MV-4-11 (cell line): ENCODE measurements around the gene MRNIP.

Source experiments
- DNase-seq: peaks from one replicate; lab custom pipeline; 2025; lab: John Stamatoyannopoulos, UW

MRNIP gene

GRCh38 chr5:179887802-179888201 lies 29.2 kb upstream of the MRNIP start:
- DNase-seq = no peak

DNA sequence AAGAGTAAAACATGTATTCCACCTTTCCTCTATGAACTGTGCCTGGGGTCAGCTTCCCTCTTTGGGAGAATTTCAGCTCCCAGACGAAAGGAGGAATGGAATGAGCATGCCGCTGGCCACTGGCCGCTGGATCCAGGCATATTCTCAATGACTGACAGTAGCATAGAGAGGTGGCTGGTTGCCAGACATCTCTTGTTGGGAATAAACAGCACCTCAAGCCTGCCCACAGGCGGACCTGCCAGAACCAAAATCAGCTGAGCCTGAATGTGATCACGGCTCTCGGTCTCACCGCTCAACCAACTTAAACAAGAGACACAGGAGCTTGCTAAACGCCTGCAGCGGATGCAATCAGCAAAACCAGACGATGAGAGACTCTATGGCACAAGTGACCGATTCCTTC lies 28.5 kb upstream of the MRNIP start:
- no peak for DNase-seq

DNA sequence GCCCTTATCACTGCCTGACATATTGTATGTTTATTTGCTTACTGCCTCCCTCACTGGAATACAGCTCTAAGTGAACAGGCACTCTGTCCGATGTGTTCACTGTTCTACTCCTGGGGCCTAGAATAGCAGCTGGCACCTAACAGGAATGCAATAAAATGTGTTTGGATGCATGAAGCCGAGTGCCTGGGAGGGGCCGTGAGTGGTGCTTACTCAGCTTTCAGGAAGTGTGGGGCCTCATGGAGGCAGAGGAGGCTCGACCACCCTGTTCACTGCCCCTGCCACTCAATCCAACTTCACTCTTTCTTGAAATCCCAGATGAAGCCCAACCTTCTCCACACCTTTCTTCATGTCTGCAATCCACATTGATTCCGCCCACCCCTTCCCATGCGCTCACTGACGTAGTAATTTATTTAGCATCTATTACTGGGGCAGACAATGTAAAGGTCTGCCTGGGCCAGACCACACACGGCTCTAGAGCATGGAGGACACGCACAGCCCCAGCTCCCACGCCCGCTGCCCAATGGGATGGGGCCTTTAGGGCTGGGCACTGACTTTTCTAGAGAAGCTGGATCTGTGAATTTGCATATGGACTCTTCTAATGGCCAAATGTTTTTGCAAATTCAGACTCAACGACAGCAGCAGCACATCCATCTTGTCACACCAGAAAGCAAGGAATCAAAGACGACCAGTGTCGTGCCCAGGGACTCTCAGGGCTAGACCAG lies 27.7 kb upstream of the MRNIP start:
- no peak for DNase-seq

GRCh38 chr5:179885491-179886090 lies 27.0 kb upstream of the MRNIP start:
- DNase-seq = no peak

- DNase-seq = no peak
Measured at GRCh38 chr5:179883163-179883562, 24.5 kb upstream of the MRNIP start.

- no peak for DNase-seq
Measured at GRCh38 chr5:179882338-179882737, 23.7 kb upstream of the MRNIP start.

DNA sequence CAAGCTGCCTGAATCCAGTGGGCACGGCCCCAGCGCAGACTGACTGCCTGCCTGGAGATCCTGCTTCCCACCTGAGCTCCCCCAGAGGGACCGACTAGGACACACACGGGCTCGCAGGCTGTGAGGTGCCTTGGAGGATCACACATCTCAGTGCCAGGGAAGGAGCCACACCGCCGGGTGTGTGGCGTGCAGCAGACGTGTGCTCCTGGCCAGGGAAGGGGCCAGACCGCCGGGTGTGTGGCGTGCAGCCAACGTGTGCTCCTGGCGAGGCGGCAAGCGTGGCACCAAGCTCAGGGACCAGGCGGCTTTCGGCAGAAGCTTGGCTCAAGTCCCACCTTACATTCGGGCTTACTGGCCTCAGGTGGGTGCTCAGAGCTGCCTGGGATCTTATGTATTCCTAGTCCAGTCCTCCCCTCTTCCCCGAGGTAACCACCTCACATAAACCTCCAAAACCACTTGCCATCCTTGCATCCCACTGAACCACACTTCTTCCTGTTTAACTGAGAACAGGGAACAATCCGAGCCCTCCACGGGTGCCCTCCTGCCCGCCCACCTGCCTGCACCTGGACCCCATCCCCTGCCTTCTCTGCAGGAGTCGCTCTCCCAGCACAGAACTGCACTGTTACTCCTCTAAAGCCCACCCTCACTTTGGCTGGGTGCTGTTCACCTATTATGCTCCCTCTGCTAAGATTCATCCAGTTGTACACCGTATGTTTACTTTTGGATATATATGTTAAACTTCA lies 22.4 kb upstream of the MRNIP start:
- DNase-seq = no peak

DNA sequence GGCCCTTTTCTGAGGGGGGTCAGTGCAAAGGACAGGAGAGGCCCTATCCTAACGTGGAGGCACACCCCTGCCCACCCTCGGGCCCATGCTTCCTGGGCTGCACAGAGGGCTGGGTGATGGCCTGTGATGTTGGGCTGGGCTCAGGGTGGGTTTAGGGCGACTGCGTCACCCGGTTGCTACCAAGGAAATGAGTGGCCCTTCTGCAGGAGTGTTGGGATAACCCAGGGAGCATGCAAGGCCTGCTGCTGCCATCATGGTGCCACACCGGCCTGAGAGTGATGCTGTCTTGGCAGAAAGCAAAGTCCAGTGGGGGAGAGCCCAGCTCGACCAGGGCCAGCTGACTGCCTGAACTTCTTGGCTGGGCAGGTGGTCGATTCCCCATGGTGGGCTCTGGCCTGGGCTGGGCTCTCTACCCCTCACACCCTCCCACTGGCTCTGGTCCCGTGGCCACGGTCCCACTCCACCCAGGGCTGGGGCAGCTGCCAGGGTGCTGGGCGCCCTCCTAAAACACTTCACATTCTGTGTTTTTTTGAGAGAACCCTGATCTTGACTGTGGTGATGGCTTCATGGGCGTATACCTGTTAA lies 21.5 kb upstream of the MRNIP start:
- no peak for DNase-seq

DNA sequence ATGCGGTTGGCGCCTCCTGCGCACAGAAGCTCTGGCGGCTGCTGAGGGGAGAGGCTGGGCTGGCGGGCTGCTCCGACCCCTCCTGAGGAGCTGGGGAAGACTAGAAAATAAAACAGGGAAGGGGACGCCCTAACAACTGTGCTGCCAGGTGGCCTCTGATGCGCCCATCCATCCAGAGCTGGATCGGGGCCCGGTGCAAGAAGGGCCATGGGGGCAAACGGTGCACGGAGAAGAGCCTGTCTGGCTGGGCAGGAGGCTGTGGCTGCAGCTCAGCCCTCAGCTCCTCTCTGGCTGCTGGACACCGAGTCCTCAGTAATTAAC lies 21.0 kb upstream of the MRNIP start:
- no peak for DNase-seq

DNA sequence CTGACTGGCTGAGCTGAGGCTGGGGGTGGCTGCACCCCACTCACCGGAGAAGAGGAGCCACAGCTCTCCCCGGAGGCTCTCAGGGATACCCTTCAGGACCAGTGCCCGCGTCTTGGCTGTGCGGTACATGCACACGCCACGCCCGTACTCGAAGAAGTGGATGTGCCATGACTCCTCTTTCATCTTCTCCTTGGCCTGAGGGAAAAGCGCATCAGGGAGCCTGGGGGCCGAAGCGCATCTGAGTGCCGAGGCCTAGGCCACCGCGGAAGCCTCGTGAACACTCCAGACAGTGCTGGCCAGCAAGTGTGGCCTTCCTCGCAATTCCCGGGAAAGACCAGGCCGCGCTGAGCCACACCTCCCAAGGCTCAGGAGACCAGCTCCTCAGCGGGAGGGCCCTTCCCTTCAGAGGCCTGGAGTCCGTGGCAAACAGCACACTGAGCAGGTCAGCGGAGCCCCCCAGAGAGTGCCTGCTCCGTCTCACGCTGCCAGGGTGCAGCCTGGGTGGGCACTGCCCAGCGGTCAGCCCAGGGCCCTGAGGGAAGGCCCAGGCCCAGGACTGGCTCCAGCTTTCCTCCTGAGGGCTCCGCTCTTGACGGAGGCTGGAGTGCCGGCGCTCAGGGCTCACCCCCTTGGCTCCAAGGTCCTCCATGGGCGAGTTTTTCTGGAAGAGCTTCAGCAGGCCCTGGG lies 20.5 kb upstream of the MRNIP start:
- DNase-seq = no peak

DNA sequence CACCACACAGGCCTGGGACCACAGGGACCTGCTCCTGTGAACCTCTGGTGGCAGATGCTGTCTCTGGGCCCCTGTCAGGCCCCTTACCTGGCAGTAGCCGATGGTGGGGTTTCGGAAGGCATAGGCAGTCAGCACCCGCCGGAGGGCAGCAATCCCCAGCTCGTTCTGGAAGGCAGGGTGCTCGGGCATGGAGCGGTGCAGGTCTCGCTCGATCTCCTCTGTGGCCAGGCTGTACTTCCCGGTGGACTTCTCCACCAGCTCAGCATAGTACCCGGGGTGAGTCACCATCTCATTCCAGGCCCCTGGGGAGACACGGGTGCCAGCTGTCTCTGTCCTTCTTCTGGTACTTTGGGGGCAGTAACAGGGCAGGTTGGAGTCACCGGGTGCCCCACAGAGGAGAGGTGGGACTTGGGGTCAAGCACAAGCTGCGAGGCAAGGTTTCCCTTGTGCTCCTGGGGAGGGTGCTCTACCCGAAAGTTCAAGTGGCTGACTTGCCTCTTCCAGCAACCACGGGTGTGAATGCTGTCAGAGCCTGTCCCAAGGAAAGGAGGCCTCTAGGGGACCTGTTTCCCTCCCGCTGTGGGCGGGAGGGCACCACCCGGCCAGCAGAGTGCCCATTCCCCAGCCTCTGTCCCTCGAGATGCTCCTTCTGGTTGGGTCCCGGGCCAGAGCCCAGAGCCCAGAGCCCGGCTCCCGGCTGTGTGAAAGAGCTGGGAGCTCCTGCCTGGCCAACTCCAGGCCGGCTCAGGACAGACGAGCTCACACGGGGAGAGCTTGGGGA lies 19.8 kb upstream of the MRNIP start:
- no peak for DNase-seq

DNA sequence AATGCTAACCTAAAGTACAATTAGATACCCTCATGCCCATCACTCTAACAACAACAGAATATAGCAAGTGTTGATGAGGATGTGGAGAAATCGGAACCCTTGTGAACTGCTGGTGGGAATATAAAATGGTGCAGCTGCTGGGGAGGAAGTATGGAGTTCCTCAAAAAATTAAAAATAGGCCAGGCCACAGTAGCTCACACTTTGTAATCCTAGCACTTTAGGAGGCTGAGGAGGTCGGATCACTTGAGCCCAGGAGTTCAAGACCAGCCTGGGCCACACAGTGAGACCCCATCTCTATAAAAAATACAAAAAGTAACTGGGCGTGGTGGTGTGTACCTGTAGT lies 18.0 kb upstream of the MRNIP start:
- DNase-seq = peak; percentile 61

GRCh38 chr5:179875741-179876609 lies 17.4 kb upstream of the MRNIP start:
- DNase-seq = no peak

- no peak for DNase-seq
Measured at GRCh38 chr5:179874536-179875292, 16.1 kb upstream of the MRNIP start.

GRCh38 chr5:179874136-179874535 lies 15.5 kb upstream of the MRNIP start:
- DNase-seq = no peak

DNA sequence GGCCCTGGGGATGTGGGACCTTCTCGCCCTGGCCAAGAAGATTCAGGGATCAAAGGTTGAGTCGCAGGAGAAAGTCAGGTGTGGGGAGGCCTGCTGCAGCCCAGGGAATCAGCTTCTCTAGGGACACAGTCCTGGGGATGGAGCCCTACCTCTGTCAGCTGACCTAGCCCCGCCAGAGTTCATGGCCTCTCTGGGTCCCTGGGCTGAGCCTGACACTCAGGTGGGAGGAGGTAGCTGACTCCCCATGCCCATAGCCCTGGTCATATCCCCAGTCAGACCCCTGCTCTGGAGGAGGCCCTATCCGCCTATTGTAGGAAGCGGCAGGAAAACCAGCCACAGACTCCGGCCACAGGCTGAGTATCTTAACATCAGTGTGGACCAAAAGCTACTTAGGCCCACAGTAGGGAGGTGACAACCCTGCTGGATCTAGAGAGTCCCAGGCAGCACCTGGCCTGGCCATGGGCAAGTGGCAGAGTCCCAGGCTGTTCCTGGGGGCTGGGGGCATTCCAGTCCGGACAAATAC lies 15.0 kb upstream of the MRNIP start:
- DNase-seq = no peak

- DNase-seq = no peak
Measured at GRCh38 chr5:179872828-179873575, 14.4 kb upstream of the MRNIP start.

GRCh38 chr5:179872055-179872827 lies 13.6 kb upstream of the MRNIP start:
- DNase-seq = no peak
